K562 (cell line): Measurements from ENCODE around the gene PRKCE. TPM values are rescaled to one million over a fixed set of nuclear protein-coding genes. Genes with fewer than 3 reads are reported as not detected.

ENCODE experiments used
- ATAC-seq: fragments of 200-7000 bp; cut with Tn5 transposase; 3 replicates; pipeline ENCODE4 v1.9.1; 2020; ENCODE audit warnings: moderate library complexity
- BruUV-seq: library from RNA; stranded (reverse); fragments of 400-500 nt; replicated peaks from 2 replicates; lab custom pipeline; 2021; lab: Mats Ljungman, UMichigan
- CTCF ChIA-PET: fragments of 300-600 bp; formaldehyde crosslinking; extraction: SDS; loops from one replicate; lab custom pipeline; 2021; ENCODE audit warnings: low intra/inter-chr PET ratio; lab: Yijun Ruan, JAX
- POLR2A ChIA-PET: fragments of 300-600, 350-650 bp; sonication (Branson Sonifier 250); formaldehyde crosslinking; extraction: SDS; loops from one replicate; lab custom pipeline; 2021; ENCODE audit warnings: antibody characterized with exemption, inconsistent platforms; lab: Yijun Ruan, JAX
- DNase-seq, 4 experiments: peaks; one replicate each; pipeline versions ENCODE4 v3.0.0 to v3.0.0-alpha.2; 2011 to 2018; ENCODE audit warnings: low spot score in 3 of 4, mixed read lengths in 3 of 4; ENCODE audit errors: extremely low read depth in 1 of 4
- FAIRE-seq: peaks from 2 replicates; lab custom pipeline; 2011; peaks lifted over from hg19 to GRCh38; lab: Jason Lieb, UNC
- H2AFZ ChIP-seq: 2 replicates; pipeline ENCODE4 v1.6.0; 2011; ENCODE audit warnings: low read depth, low read length, control low read depth, inconsistent platforms
- H3K27ac ChIP-seq: fragments of 200-600 bp; 3 replicates; pipeline ENCODE4 v1.8.0; 2011; ENCODE audit warnings: low read depth, mild to moderate bottlenecking, control low read depth, inconsistent platforms, low read length, moderate library complexity, mixed read lengths; ENCODE audit errors: extremely low read depth
- H3K27me3 ChIP-seq, 2 experiments: fragments of 300-600 bp in 1 of 2; 2 replicates in 1 of 2; 3 replicates in 1 of 2; pipeline versions ENCODE4 v1.6.0 to v1.8.0; 2011; ENCODE audit warnings: inconsistent platforms in 2 of 2, low read length in 2 of 2, mild to moderate bottlenecking in 1 of 2, mixed read lengths in 1 of 2, moderate library complexity in 1 of 2; ENCODE audit not compliant: control insufficient read depth in 2 of 2, insufficient read depth in 2 of 2
- H3K36me3 ChIP-seq: fragments of 300-600 bp; 3 replicates; pipeline ENCODE4 v1.8.0; 2011; ENCODE audit warnings: mild to moderate bottlenecking, low read length, inconsistent platforms; ENCODE audit not compliant: control insufficient read depth, insufficient read depth
- H3K4me1 ChIP-seq, 2 experiments: fragments of 200-600 bp in 1 of 2; replicated peaks in 1 of 2; 2 replicates in 1 of 2; 3 replicates in 1 of 2; pipeline versions ENCODE4 v1.5.1 to v1.8.0; 2011; ENCODE audit warnings: inconsistent platforms in 2 of 2, low read length in 2 of 2, mild to moderate bottlenecking in 1 of 2, mixed read lengths in 1 of 2, moderate library complexity in 1 of 2; ENCODE audit not compliant: control insufficient read depth in 2 of 2, insufficient read depth in 2 of 2
- H3K4me2 ChIP-seq: 2 replicates; pipeline ENCODE4 v1.6.1; 2011; ENCODE audit warnings: low read length, control low read depth, inconsistent platforms, mixed read lengths; ENCODE audit not compliant: insufficient read depth
- H3K4me3 ChIP-seq: fragments of 200-600 bp; sonication (generic), shearing (Covaris generic); 2 replicates; pipeline ENCODE4 v1.5.1; 2016; ENCODE audit warnings: control low read depth, inconsistent platforms
- H3K79me2 ChIP-seq: fragments of 200-600 bp; 3 replicates; pipeline ENCODE4 v1.8.0; 2011; ENCODE audit warnings: low read length, inconsistent platforms; ENCODE audit not compliant: control insufficient read depth, insufficient read depth
- H3K9ac ChIP-seq, 2 experiments: 2 replicates each; pipeline versions ENCODE4 v1.6.0 to v1.6.1; 2011; ENCODE audit warnings: low read depth in 2 of 2, low read length in 2 of 2, control low read depth in 1 of 2, inconsistent platforms in 1 of 2, mild to moderate bottlenecking in 1 of 2, mixed read lengths in 1 of 2; ENCODE audit not compliant: insufficient read depth in 1 of 2
- H3K9me1 ChIP-seq: one replicate; pipeline ENCODE4 v1.6.0; 2011; ENCODE audit warnings: inconsistent platforms, mild to moderate bottlenecking, low read length, moderate library complexity; ENCODE audit not compliant: control insufficient read depth, insufficient read depth
- H3K9me3 ChIP-seq: replicated peaks from 2 replicates; pipeline ENCODE4 v1.5.1; 2011; ENCODE audit warnings: low read depth, low read length, inconsistent platforms; ENCODE audit not compliant: control insufficient read depth, insufficient read depth
- H4K20me1 ChIP-seq: replicated peaks from 2 replicates; pipeline ENCODE4 v1.6.1; 2011; ENCODE audit warnings: low read length, inconsistent platforms, mixed read lengths; ENCODE audit not compliant: control insufficient read depth, insufficient read depth
- ASH1L ChIP-seq: fragments of 450-650 bp; IDR thresholded peaks from 2 replicates; pipeline ENCODE4 v1.6.1; 2018; ENCODE audit warnings: borderline replicate concordance, mild to moderate bottlenecking, low read depth; ENCODE audit not compliant: partially characterized antibody
- ATF7 ChIP-seq: fragments of 450-650 bp; IDR thresholded peaks from 2 replicates; pipeline ENCODE4 v1.7.1; 2014; ENCODE audit warnings: mild to moderate bottlenecking, moderate library complexity
- CHD2 ChIP-seq: IDR thresholded peaks from 2 replicates; pipeline ENCODE4 v1.6.1; 2011; ENCODE audit warnings: low read depth, low read length
- E2F1 ChIP-seq: sonication (generic); formaldehyde crosslinking; IDR thresholded peaks from 2 replicates; pipeline ENCODE4 v1.8.1; 2023; ENCODE audit warnings: mild to moderate bottlenecking, missing genetic modification reagents, moderate library complexity
- FOXJ3 ChIP-seq: sonication (generic); formaldehyde crosslinking; IDR thresholded peaks from 2 replicates; pipeline ENCODE4 v1.4.0; 2020; ENCODE audit warnings: mild to moderate bottlenecking, missing genetic modification reagents
- GABPB2 ChIP-seq: fragments of 250-450 bp; sonication (Bioruptor Pico); conservative IDR thresholded peaks from 2 replicates; pipeline ENCODE4 v1.5.1; 2021; ENCODE audit warnings: mild to moderate bottlenecking
- PHB ChIP-seq: fragments of 250-450 bp; sonication (Bioruptor Pico); IDR thresholded peaks from 2 replicates; pipeline ENCODE4 v1.5.0; 2021
- PHF20 ChIP-seq: fragments of 450-650 bp; IDR thresholded peaks from 2 replicates; pipeline ENCODE4 v1.6.1; 2018; ENCODE audit not compliant: partially characterized antibody
- POLR2G ChIP-seq: fragments of 200-400 bp; formaldehyde crosslinking; IDR thresholded peaks from 2 replicates; pipeline ENCODE4 v1.6.1; 2017; ENCODE audit warnings: low read depth, mild to moderate bottlenecking, antibody characterized with exemption, low read length, moderate library complexity
- RB1 ChIP-seq: fragments of 450-650 bp; IDR thresholded peaks from 2 replicates; pipeline ENCODE4 v1.6.1; 2017; ENCODE audit warnings: low read depth, mild to moderate bottlenecking
- RFX5 ChIP-seq: IDR thresholded peaks from 2 replicates; pipeline ENCODE4 v1.6.1; 2011; ENCODE audit warnings: low read depth, mild to moderate bottlenecking, improper control_type of control experiment, low read length
- SMAD1 ChIP-seq: fragments of 150-350 bp; IDR thresholded peaks from 2 replicates; pipeline ENCODE4 v1.6.1; 2014; ENCODE audit warnings: low read length, low read depth; ENCODE audit not compliant: partially characterized antibody
- SMARCC2 ChIP-seq: fragments of 450-650 bp; IDR thresholded peaks from 2 replicates; pipeline ENCODE4 v1.6.1; 2017; ENCODE audit warnings: antibody characterized with exemption, moderate library complexity, mild to moderate bottlenecking, low read depth
- TBP ChIP-seq: optimal IDR thresholded peaks from 2 replicates; pipeline ENCODE3; 2011; ENCODE audit warnings: low read depth, low read length, improper control_type of control experiment
- TOE1 ChIP-seq, 2 experiments: fragments of 450-650 bp in 1 of 2; sonication (generic) in 1 of 2; formaldehyde crosslinking in 1 of 2; IDR thresholded peaks; 2 replicates each; pipeline versions ENCODE4 v1.7.1 to v1.8.0; 2016 to 2022; ENCODE audit warnings: borderline replicate concordance in 2 of 2, mild to moderate bottlenecking in 2 of 2, antibody characterized with exemption in 1 of 2, inconsistent platforms in 1 of 2, low read depth in 1 of 2, missing genetic modification reagents in 1 of 2, moderate library complexity in 1 of 2
- XRCC5 ChIP-seq: fragments of 200-400 bp; formaldehyde crosslinking; IDR thresholded peaks from 2 replicates; pipeline ENCODE4 v1.6.1; 2017; ENCODE audit warnings: low read depth, mild to moderate bottlenecking, low read length
- ZNF511 ChIP-seq: sonication (generic); formaldehyde crosslinking; IDR thresholded peaks from 2 replicates; pipeline ENCODE4 v1.8.0; 2022; ENCODE audit warnings: mild to moderate bottlenecking, missing genetic modification reagents
- ZNF583 ChIP-seq: fragments of 250-450 bp; sonication (Bioruptor Pico); IDR thresholded peaks from 2 replicates; pipeline ENCODE4 v1.4.0; 2020
- WGBS: fragments of 100-300 bp; shearing (Covaris generic); methylation state at CpG from one replicate; pipeline ENCODE4 v1.1.6; 2016; ENCODE audit warnings: low coverage, mixed read lengths; ENCODE audit not compliant: insufficient coverage; ENCODE audit errors: missing lambda C conversion rate; 5-methylcytosine and 5-hydroxymethylcytosine counted together
- in situ Hi-C: fragments of 300-500 bp; cut with MboI; formaldehyde crosslinking; loops from 4 replicates; pipeline ENCODE4 v1.15.0; 2018; ENCODE audit warnings: inconsistent platforms, mixed read lengths
- intact Hi-C: fragments of 100-400 bp; cut with micrococcal nuclease; formaldehyde crosslinking; loops from 2 replicates; pipeline ENCODE4 v1.14.2; 2022
- polyA plus RNA-seq, 8 experiments: library from polyadenylated mRNA; depleted of rRNA in 4 of 8; stranded (reverse) in 5 of 8; unstranded in 3 of 8; fragments of >200 nt; fragmentation: Nextera tagmentation in 2 of 8; fragmentation: Illumina TruSeq in 1 of 8; extraction: Ambion mirVana in 2 of 8; extraction: Trizol in 1 of 8; gene quantifications; 2 replicates each; pipeline versions ENCODE4 v1.2.1 to v1.2.3, GENCODE V29; 2011 to 2014; ENCODE audit warnings: inconsistent platforms in 1 of 8, missing spikeins in 1 of 8
- total RNA-seq, 7 experiments: library from RNA; depleted of rRNA in 6 of 7; stranded (reverse); fragments of >200 nt in 6 of 7; fragmentation: Illumina TruSeq in 2 of 7; extraction: Trizol in 2 of 7; gene quantifications; 2 replicates each; pipeline versions ENCODE4 v1.2.1 to v1.2.3, GENCODE V29; 2011 to 2021; ENCODE audit warnings: low replicate concordance in 1 of 7
- TF ChIP-seq, protein P1 (sequence below), 2 experiments: fragments of 450-650 bp; IDR thresholded peaks; 2 replicates each; pipeline ENCODE4 v1.6.1; 2016
- TF ChIP-seq, protein P2 (sequence below): fragments of 250-450 bp; sonication (Bioruptor Pico); IDR thresholded peaks from 2 replicates; pipeline ENCODE4 v1.5.0; 2021

Gene PRKCE
- total and polyA plus RNA-seq, 9 of the 15 experiments (the other 6 are each of a cell fraction or from before 2014, with no cell fraction given): 0.06 to 1.0 (median 0.22) TPM; not detected in 1

- DNase-seq: no peak
- BruUV-seq: no TSS peak
- no peak for FAIRE-seq
- CTCF ChIA-PET: no interaction called here
- Histone ChIP-seq H3K4me1 (peaks cover 11 to 16% of the 10 kb centered on the region in 2 experiments; a peak in 3 of 5 replicates), H3K27me3 (no peaks in the 10 kb centered on the region), H3K27ac (no peak overlapping the region), H2AFZ (no peak overlapping the region; the same call in 1 of the 2 replicates), H3K9ac (no peak overlapping the region), H3K9me3 (no peaks in the 10 kb centered on the region), H4K20me1 (no peaks in the 10 kb centered on the region)
- intact Hi-C loops (no loop called here), in situ Hi-C loops (no loop called here)
- TF ChIP-seq ZNF511 (CRISPR knock-in tag): no peak
- no peak for TF ChIP-seq PHB (CRISPR knock-in tag)
- TF ChIP-seq PHF20: no peak
- TF ChIP-seq TBP: no peak
- no peak for TF ChIP-seq ATF7
- TF ChIP-seq CHD2: no peak
- no peak for TF ChIP-seq RFX5
- no peak for TF ChIP-seq POLR2G
- no peak for TF ChIP-seq E2F1 (CRISPR knock-in tag)
- no peak for TF ChIP-seq XRCC5
- no peak for TF ChIP-seq RB1
- TF ChIP-seq FOXJ3: no peak
- no peak for TF ChIP-seq GABPB2 (CRISPR knock-in tag)
- TF ChIP-seq SMARCC2: no peak
- TF ChIP-seq ZNF583 (CRISPR knock-in tag): no peak
- no peak for TF ChIP-seq SMAD1
- TF ChIP-seq ASH1L: no peak
- TF ChIP-seq, protein P1, sequence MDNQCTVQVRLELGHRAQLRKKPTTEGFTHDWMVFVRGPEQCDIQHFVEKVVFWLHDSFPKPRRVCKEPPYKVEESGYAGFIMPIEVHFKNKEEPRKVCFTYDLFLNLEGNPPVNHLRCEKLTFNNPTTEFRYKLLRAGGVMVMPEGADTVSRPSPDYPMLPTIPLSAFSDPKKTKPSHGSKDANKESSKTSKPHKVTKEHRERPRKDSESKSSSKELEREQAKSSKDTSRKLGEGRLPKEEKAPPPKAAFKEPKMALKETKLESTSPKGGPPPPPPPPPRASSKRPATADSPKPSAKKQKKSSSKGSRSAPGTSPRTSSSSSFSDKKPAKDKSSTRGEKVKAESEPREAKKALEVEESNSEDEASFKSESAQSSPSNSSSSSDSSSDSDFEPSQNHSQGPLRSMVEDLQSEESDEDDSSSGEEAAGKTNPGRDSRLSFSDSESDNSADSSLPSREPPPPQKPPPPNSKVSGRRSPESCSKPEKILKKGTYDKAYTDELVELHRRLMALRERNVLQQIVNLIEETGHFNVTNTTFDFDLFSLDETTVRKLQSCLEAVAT (IDR thresholded peaks at IDR 0.05): no peak
- TF ChIP-seq, protein P2, sequence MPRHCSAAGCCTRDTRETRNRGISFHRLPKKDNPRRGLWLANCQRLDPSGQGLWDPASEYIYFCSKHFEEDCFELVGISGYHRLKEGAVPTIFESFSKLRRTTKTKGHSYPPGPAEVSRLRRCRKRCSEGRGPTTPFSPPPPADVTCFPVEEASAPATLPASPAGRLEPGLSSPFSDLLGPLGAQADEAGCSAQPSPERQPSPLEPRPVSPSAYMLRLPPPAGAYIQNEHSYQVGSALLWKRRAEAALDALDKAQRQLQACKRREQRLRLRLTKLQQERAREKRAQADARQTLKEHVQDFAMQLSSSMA (CRISPR knock-in tag): no peak
- no peak for TF ChIP-seq TOE1 (IDR thresholded peaks at IDR 0.05; ENCODE audit: borderline replicate concordance)
- no peak for TF ChIP-seq TOE1 (CRISPR knock-in tag; IDR thresholded peaks at IDR 0.05; ENCODE audit: borderline replicate concordance, low read depth)
- TF ChIP-seq, all 486 proteins: peak for 0
- ATAC-seq: no peak
- Histone ChIP-seq H3K4me2 (no peak overlapping the region), H3K36me3 (no peaks in the 10 kb centered on the region), H3K79me2 (no peaks in the 10 kb centered on the region), H3K9me1 (no peaks in the 10 kb centered on the region), H3K4me3 (no peak overlapping the region)
- POLR2A ChIA-PET: interaction anchor here (0.6 to 0.8 kb wide), 3 partner anchors 9 to 1646 kb away, joined by 3 read pairs; no protein-coding TSS in a partner anchor
- WGBS: 53% methylated on average over 3 of the region's 3 CpGs
Observed at GRCh38 chr2:46193855-46194254, 542.4 kb downstream of the PRKCE start.
